Stimulated activated CD8-positive, alpha-beta memory T cell treated with anti-CD3 and anti-CD28 coated beads, Interleukin-4, amount 100 ng/mL, for 1 hour (primary cell): Measurements from ENCODE around the gene ESRP2.

Source experiments
- DNase-seq, 2 donors: peaks; one replicate each; pipeline ENCODE4 v3.0.0-alpha.2; 2020; ENCODE audit warnings: low read depth in 2 of 2, low spot score in 1 of 2

ESRP2 gene

DNA sequence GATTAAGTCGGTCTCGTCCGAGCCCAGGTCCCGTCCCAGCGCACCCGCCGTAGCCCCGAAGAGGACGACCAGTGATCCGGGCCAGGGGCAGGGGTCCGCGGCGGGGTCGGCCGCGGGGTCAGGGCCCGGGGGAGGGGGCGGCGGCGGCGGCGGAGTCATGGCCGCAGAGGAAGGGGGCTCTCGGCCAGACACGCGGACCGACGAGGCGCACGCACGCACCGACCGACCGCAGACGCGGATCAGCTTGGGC, at the start of gene ESRP2:
TSS of gene ESRP2 (minus strand) at position 241 of the 250 bp plus-strand sequence. CDS start at position 159, 82 bp downstream.
- no peak for DNase-seq

DNA sequence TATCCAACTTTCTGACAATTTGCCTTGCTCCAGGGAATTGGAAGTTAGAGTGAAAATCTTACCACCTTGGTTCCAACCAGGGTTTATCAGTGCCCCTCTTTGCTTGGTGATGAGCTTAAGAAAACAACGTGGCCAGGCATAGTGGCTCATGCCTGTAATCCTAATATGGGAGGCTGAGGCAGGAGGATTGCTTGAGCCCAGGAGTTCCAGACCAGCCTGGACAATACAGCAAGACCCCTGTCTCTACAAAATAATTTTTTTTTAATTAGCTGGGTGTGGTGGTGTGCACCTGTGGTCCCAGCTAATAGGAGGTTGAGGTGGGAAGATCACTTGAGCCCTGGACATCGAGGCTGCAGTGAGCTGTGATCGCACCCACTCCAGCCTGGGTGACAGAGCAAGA, 49.8 kb upstream of the ESRP2 start:
- DNase-seq: no peak

- no peak for DNase-seq
Measured at GRCh38 chr16:68284847-68285246, 48.9 kb upstream of the ESRP2 start.

DNA sequence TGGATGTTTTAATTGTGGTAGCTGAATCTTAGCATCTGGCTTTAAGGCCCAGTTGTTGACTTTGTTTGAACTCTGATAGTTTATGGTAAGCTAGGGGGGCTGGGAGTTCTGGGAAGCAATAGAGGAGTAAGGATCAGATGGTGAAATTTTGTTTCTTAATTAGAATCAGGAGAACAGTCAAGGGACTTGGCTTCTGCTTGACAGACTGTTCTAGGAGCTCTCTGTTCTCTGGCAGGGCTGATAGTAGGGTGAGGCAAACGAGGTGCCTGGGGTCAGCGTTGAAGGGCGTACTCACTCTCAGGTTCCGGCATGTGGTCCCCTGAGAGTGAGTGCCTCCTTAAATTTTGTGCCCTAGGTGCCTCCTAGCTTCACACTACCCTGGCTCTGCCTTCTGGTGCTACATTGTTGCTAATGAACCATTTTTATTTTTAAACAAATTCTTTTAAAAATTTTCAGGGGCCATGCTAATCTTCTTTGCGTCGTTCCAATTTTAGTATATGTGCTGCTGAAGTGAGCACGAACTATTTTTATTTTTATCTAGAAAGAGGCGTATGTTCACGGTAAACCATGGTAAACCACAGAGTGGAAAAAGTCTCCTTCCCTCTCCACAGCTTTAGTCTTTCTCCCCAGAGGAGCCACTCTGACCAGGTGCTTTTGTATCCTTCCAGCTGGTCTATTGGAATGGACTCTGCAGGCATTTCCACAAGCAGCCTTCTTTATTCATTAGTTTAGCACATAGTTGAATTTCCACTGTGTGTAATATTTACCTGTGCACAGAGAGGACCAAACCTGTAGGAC, 48.1 kb upstream of the ESRP2 start:
- DNase-seq: no peak

DNA sequence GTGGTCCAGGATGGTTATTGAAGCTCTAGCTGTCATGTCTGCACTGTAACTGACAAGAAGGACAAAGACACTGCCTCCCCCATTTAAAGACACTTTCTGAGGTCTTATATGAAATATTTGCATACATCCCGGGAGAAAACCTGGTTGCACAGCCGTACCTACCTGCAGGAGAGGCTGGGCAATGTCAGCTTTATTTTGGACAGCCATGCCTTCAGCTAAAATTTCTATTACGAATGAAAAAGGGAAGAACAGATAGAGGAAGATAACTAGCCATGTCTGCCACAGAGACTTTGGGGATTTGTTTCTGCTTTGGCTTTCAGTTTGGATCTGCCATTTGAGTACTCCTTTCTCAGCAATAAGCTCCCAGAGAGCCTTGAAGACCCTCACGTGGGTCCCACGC, 47.4 kb upstream of the ESRP2 start:
- DNase-seq: no peak

- no peak for DNase-seq
Measured at GRCh38 chr16:68282064-68282452, 46.1 kb upstream of the ESRP2 start.

DNA sequence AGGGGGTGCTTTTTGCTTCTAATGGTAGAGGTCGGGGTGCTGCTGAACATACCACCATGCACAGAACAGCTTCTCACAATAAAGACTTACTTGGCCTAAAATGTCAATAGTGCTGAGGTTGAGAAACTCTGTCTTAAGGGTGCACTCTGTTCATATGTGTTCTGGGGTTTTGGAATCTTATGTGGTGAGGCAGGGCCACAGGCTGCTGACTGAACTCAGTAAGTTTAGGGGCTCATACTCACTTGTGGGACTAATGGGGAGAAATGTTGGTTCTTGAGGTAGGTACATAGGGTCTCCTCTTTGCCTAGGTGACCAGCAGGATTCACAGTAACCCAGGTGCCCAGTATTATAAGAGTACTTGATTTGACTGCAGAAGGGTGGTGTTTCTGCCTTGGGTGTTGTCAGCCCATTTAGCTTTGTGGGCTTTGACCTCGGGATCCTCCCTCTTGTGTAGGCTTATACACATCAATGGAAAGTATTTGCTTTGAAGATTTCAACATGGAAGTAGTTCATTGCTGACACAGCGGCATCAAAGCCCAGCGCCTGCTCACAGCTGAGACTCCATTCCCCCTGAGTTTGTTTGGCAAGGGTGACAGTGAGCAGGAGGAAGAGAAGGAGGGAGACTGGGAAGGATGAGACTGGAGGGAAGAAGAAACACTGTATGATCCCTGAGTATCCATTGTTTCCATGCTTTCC, 45.6 kb upstream of the ESRP2 start:
- DNase-seq: no peak

- DNase-seq: no peak
Measured at GRCh38 chr16:68279726-68280558, 44.0 kb upstream of the ESRP2 start.

DNA sequence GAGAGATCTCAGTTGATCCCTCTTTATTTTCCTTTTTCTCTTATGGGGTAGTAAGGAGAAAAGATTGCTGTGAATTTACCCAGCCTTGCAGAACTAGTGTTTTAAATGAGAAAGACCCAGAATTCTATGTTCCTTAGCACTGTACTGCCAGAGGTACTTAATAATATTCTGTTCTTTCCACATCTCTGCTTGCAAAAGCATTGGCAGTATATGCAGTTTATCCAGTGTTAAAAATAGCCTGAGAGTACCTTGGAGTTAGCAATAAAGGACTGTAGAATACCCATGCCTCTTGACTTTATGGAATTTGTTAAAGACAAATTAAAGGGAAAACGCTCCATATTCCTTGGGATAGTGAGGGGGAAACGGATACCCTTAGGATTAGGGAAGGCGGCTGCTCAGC, 40.3 kb upstream of the ESRP2 start:
- no peak for DNase-seq

GRCh38 chr16:68275611-68276191, 39.8 kb upstream of the ESRP2 start:
- no peak for DNase-seq

DNA sequence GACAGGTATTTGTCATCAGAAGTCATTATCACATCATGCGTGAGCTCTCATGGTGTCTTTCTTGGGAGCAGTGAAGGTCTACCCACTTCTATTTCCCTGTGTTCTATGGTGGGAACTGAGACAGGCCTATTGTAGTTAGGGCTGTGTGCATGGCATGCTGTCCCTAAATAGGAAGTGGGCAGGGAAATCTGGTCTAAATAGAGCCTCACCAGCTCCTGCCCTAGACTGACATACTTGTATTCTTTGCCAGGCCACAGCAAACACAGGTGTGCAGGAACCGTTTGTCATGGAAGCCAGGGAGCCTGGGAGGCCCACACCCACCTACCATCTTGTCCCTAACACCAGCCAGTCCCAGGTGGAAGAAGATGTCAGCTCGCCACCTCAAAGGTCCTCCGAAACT, 38.5 kb upstream of the ESRP2 start:
- DNase-seq: no peak

- no peak for DNase-seq
Measured at GRCh38 chr16:68273896-68274295, 38.0 kb upstream of the ESRP2 start.

GRCh38 chr16:68273459-68273858, 37.5 kb upstream of the ESRP2 start:
- no peak for DNase-seq

DNA sequence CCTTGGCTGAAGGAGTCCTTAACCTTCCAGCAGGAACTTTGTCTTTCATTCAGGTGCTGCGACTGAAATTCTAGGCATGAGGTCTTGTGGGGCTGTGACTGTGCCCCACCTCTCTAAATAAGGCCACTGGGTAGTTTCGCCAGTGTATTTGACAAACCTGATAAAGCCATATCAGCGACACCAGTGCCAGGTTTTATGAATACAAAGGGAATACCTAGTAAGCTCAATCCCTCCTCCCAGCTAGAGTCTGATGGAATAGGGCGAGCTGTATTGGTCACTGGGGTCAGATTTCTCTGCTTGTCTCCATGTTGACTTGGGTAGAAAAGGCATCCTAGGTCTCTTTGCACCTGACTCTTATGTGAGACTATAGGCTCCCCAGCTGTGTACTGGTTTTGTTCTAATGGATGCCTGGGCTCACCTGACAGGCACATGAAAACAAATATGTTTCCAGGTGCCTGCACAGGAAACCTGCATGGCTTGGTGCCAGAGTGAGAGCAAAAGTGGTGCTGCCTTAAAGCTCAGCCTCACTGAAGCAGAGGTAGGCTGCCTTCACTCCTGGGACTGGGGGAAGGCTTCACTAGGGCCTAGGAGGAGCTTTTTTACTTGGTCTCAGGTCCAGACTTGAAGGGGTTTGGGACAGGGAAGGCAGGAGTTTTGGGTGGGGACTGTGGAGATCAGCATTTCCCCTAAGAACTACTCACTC, 36.7 kb upstream of the ESRP2 start:
- peak in 1 of 2 donors; percentile 46 for DNase-seq

GRCh38 chr16:68270353-68270752, 34.4 kb upstream of the ESRP2 start:
- DNase-seq: no peak

GRCh38 chr16:68269793-68270192, 33.9 kb upstream of the ESRP2 start:
- DNase-seq: no peak

GRCh38 chr16:68267612-68268405, 31.9 kb upstream of the ESRP2 start:
- DNase-seq: no peak

DNA sequence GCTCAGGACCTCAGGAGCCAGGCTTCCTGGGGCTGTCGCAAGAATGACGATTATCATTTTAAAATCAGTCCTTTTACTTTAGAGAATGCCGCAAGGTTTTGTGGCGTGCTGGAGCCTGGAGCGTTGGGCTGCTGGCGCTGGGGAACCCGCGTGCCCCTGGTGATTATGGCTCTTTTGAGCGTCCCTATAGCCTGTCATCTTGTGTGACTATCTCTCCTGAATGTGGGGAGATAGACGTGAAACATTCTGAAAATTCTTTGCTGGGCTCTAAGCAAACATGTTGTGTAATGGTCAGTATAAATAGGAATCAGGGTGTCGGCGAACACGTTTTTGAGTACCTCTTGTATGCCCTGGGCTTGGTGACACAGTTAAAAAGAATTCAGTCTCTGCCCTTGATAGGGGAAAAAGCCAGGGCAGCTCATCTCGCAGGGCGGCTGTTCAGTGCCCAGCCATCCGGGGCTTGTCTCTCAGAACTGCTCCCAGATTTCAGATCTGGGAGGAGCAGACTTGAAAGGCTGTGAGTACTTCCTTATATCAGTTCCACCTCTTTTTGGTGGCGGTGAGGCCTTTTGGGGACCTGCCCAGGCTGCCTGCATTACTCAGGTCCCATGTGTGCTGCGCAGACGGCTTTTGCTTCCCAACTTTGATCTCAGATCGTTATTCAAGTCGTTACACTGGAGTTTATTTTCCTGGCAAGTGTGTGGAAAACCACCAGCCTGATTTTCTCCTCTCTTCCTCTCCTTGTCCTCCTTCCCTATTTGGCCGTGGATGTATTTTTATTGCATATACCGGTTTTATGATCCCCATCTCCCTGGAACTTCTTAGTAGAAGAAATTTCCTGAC, 29.4 kb upstream of the ESRP2 start:
- DNase-seq: no peak
